ENCODE measurements around the gene CENPM.

CENPM gene

DNA sequence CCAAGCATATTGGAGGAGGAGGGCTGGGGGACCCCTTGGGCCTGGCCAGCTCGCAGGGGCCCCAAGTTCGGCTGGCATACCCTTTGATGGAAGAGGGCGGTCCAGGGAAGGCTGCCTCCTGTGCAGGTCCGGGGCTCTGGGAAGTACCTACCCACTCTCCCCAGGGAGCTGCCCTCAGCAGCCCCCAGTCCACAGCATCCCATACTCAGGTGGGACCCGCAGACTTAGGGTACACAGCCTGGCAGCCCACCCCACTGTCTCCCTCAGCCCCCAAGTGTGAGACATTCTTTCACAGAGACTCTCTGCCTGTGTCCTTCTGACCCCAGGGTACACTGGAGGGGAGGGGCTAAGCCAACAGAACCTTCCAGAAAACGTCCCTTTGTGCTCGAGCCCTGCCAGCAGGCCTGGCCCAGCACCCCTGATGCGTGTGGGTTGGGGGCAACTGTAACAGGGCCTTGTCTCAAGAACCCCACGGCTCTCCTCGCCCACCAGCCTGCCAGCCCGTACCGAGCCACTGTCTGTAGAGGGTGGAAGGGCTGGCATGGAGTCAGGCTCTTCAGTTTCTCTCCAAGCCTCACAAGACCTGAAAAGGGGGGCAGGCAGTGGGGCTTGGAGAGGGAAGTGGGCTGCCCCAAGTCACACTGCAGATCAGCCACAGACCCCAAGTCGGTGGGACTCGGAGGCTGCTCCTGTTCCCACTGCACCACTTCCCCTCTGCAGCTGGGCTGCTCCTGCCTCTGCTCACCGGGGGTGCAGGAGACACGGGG, 13.4 kb downstream of the CENPM start:
- DNase-seq (ENCODE audit: low read depth, low spot score): no peak

DNA sequence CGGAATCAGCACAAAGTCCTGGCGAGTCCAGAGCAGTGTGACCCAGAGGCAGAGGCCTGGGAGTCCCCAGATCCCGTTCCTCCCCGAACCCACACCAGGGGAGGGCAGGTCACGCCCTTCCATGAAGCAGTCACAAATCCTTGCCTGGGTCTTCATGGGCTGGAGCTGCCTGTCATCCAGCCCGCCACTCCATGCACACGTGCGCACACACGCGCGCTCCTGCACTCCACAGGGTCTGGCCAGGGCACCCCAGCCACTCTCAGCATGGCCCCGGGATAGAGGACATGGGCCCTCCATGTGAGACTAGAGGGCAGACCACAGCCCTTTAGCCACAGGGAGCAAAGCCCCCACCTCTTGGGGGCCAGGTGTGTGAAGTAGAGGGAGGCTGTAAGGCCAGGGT, 14.6 kb downstream of the CENPM start:
- no peak for DNase-seq (ENCODE audit: low read depth, low spot score)

DNA sequence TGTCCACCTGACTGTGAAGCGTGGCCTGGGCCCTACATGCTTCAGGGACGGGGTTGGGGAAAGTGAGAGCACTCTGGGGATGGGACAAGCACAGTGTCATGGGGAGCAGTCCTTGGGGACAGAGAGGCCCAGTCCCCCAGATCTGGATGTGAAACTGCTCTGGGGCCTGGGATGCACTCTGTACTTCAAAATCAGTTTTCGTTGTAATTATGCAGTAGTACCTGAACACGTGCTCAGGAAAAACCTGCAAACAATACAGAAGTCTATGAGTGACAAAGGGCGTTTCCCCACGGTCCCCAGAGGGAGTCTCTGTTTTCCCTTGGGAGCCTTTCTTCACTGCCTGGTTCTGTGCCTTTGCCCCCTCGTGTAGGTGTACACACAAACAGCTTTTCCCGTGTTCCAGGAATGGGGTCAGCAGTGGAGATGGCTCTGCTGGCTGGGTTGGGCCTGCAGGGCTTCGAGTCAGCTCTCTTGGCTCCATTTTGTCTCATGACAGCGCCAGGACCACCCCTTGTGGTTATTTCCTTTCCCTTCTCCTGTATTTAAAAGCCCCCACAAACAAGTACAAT, 15.2 kb downstream of the CENPM start:
- DNase-seq (ENCODE audit: low read depth, low spot score): no peak

DNA sequence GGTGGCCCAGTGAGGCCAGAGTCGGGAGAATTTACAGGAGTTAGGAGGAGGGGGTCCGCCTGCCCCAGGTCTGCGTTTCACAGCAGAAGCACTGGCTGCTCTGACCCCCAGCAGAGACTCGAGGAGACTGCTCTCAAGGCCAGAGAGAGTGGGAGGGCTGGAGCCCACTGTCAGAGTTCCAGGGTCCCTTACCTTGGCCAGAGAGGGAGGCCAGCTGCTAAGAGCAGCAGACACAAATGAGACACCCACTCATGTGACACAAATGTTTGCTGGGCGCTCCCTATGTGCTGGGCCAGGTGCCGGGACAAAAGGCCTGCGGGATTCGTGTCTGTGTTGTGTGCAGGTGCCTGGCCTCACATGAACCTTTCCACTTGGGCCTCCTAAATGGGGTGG, 17.5 kb downstream of the CENPM start:
- DNase-seq (ENCODE audit: low read depth, low spot score): no peak

DNA sequence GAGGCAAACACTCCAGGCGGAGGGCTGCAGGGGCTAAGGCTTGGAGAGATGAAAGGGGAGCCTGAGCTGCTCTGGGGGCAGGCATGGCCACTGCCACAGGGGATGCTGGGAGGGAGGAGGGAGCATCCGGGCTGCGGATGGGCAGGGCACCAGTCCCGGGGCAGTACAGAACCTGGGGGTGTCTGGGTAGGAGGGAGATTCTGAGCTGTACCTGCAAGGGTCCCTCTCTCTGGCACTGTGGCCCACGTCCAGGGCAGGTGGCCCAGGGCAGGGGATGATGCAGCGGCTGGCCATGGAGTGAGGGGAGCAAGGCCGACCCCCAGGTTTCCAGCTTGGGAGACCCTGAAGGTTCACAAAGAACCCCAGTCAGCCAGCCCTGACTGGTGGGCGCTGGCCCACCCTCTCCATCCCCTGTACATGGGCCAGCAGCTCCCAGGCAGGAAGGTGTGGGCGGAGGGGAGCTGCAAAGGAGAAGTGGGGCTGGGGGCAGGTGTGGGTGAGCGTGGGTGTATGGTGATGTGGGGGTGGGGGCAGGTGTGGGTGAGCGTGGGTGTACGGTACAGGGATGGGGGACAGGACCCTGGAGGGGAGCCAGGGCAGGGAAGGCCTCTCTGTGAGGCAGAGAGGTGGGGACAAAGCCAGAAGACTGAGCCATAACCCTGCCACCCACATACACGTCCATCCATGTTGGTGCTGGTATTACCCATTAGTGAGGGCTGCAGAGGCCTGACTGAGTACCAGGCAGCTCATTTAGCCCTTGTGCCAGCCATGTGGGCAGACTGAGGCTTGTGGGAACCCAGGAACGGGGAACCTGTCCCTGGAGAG, 18.1 kb downstream of the CENPM start:
- DNase-seq (ENCODE audit: low read depth, low spot score): no peak

DNA sequence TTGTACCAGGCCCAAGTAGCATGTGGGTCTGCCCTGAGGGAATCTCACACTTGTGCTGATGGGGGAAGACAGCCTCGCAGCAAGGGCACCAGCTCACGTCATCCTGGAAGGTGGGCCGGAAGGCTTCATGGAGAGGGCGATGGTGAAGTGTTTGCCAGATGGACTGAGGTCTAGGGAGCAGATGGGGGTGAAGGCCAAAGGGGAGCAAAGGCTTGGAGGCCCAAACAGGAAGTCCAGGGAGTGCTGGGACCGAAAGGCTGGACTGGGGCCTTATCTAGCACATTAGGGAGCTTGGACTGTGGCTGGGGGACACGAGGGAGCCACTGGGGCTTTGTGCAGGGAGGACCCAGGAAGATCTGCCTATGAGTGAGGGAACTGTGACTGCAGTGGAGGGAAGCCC, 19.1 kb downstream of the CENPM start:
- no peak for DNase-seq (ENCODE audit: low read depth, low spot score)

DNA sequence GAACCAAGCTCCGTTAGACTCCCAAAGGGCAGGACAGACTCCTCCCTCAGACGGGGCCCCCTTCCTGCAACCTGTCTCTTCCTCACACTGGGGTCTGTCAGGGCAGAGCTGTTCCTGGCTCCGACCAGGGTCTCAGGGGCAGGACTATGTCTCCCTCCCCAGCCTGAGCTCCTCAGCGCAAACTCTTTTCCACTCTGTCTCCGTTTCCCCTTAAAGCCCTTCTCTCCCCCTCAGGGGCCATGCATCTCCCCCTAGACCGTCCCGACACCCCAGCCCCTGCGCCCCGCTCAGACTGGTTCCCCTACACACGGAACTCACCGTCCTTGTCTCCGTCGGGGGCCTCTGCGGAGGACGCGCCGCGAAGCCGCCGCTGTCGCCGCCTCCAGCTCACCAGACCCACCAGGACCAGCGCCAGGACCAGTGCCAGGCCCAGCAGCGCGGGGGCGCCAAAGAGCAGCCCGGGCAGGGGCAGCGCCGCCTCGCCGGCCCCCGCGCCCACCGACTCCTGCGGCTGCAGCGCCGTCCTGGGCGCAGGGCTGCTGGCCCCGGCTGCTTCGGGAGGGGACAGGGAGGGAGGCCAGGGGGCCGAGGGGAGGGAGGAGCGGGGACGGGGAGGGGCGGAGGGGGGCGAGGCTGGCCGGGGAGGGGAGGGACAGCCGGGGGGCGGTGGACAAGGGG, 21.0 kb downstream of the CENPM start:
- no peak for DNase-seq (ENCODE audit: low read depth, low spot score)

DNA sequence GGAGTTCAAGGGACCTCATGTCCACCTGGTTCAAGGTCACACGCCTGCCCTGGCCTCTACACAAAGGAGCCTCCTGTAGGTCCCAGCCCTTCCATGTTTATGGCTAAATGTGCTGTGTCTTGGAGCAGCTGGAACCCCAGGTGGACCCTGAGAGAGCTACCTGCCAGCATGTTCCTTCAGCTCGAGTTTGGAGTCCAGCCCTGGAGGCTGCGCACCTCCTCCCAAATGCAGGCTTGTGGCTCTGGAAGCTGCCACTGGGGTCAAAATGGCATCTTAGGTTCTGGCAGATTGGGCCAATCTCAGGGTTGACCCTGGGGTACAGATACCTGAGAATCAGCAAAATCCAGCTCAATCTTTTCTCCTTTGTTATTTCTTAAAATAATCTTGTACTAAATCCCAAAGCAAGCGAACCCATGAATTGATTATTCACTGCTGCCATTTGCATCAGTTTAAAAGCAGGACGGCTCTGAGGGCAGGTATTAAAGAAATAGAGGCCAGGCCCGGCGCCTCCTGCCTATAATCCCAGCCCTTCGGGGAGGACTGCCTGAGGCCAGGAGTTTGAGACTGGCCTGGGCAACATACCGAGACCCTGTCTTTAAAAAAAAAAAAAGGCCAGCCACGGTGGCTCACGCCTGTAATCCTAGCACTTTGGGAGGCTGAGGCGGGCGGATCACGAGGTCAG, 23.2 kb downstream of the CENPM start:
- DNase-seq (ENCODE audit: low read depth, low spot score): no peak

DNA sequence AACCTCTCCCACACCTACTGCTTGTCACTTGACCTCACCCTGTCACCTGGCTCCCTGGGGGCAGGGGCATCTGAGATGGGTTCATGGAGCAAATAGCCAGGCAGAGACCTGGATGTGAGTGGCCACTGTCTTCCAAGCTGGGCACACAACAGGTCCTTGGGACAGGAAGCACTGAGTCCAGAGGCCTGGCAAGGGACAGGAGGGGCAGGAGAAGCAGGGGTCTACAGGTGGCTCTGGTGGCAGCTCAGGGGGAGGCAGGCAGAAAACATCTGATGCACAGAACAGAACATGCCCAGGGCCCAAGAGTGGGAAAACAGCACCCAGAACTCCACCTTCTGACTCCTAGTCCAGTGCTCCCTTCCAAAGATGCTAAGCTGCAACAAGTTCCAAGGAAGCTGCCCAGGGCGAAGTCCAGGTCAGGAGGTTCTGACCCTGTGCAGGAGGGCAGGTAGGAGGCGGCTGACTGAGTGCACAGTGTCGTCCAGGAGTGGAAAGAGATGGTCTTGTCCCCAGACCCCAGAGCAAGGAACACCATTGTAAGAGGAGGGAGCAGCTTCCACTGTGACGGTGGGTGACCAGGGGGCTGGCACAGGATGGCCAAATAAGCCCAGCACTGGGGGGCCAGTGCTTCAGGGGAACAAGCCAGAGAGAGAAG, 23.9 kb downstream of the CENPM start:
- DNase-seq (ENCODE audit: low read depth, low spot score): no peak

DNA sequence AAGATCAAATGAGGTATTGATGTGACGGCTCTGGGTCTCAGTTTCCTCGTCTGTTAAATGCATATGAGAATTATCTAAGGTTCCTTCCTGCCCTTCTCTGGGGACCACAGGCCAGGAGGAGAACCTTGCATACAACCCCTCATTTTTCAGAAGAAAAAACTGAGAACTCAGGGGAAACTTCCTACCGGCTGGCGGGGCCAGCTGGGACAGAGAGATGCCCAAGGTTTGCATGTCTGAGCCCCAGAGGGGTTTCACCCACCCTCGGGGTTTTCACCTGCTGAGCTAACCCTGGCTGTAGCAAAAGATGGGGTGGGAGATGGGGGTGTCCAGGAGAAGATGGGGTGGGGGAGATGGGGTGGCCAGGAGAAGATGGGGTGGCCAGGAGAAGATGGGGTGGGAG, 24.6 kb downstream of the CENPM start:
- no peak for DNase-seq (ENCODE audit: low read depth, low spot score)

DNA sequence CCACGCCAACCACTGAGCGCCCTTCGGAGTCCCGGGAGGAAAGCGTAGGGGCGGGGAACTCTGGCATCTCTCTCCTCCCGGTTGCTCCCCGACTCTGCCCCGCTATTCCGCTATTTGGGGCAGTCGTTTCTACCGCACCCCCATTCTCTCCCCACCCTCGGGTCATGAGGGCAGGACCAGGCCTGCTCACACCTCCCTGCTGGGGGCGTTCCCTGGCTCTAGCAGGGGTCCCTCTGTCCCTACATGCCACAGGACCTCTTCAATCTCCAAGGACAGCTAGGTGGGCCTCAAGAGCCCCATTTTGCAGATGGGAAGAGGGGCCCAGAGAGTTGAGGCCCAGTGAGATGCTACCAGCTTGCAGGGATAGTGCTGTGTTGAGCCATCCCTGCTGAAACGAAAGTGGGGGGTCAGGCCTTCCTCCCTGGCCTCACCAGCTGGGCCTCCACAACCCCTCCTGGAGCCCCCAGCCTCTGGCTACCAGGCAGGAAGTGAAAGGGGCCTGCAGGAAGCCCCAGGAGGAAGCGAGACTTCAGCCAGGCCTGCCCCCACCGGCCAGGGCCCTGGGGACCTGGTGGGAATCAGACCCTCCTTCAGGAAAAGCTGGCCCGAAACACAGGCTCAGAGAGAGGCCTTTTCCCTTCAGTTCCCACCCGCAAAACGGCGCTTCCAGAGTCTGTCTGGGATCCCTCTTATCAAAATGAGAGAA, 26.5 kb downstream of the CENPM start:
- no peak for DNase-seq (ENCODE audit: low read depth, low spot score)

DNA sequence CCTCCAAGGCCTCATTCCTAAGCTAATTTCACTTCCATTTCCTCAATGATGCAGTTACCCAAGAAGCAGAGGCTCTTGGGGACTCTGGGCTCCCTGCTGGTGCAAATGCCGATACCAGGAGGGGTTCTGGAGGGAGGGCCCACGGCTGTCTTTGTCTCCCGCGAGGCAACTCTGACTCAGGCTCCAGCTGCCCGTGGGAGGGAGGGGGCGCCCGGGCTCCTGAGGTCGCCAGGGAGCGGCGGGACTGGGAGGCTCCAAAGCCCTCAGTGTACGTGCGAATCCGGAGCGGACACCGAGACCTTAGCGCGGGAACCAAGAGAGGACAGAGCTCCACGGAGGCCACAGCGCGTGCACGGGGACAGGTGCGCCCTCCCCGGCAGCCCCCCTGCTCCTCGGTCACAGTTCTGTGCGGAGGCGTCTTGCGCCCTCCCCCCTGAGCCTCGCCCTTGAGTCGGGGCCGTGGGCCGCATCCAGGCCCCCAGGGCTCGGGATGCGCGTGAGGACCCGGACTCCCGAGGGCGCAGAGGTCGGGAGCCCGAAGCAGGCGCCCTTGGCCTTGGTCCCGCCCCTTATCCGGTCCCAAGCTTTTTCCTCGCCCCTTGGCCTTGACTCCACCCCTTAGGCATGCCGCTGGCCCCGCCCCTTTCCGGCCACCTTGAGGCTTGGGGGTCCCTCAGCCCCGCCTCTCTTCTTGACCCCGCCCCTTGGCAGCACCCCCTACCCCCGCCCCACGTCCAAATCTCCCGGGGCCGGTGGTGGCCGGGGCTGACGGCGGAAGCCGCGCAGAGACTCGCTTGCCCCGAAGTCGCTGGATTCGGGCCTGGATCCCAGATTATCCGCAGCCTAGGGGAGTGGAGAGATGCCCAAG, 27.4 kb downstream of the CENPM start:
- no peak for DNase-seq (ENCODE audit: low read depth, low spot score)

DNA sequence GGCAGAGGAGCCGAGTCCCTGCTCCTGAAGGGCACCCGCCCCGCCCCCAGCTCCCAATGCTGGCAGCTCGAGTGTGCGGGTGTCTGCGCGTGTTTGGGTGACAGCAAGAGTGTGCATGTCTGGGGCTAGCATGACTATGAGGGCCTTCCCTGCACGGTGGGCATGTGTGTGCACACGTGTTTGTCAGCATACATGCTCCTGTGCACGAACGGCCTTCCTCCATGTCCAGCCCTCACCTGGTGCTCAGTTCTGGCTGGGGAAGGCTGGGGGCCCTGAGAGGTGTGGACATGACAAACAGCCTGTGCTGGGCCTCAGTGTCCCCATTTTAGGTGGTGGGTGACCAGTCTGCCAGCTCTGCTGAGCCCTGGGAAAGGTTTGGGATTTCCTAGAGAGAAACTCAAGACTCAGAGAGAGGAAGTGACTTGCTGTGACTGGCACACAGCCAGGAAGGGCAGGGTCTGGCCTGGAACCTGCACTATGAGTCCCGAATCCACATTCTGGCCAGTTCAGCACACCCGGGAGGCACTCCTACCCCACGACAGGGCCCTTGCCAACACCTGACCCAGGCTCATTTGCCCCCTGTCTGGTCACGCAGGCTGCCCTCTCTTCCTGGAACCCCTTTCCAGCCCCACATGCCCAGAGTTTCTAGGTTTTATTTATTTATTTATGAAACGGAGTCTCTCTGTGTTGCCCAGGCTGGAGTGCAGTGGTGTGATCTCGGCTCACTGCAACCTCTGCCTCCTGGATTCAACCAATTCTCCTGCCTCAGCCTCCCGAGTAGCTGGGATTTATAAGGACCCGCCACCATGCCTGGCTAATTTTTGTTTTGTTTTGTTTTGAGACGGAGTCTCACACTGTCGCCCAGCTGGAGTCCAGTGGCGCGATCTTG, 28.8 kb downstream of the CENPM start:
- no peak for DNase-seq (ENCODE audit: low read depth, low spot score)

DNA sequence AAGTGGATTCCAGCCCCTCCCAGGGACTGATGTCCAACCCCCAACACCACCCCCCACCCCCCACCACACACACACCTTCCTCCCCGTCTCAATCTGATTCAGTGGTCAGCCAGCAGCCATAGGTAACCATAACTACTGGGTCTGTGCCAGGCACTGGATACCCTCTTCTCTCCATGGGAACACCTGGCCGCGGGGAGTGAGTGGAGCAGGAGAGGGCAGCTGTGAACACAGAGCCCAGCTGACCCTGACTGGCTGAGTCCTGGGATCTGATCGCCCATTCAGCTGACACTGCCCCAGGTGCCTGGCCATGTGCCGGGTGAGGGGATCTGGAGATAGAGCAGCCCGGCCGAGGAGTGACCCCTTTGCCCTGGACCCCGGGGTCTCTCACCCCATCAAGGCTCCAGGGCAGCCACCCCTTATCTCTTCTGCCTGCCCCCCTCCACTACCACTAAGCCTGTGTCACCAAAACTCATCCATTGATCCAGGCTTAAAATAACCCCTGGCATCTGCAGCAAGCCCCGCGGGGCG, 29.5 kb downstream of the CENPM start:
- DNase-seq (ENCODE audit: low read depth, low spot score): no peak

DNA sequence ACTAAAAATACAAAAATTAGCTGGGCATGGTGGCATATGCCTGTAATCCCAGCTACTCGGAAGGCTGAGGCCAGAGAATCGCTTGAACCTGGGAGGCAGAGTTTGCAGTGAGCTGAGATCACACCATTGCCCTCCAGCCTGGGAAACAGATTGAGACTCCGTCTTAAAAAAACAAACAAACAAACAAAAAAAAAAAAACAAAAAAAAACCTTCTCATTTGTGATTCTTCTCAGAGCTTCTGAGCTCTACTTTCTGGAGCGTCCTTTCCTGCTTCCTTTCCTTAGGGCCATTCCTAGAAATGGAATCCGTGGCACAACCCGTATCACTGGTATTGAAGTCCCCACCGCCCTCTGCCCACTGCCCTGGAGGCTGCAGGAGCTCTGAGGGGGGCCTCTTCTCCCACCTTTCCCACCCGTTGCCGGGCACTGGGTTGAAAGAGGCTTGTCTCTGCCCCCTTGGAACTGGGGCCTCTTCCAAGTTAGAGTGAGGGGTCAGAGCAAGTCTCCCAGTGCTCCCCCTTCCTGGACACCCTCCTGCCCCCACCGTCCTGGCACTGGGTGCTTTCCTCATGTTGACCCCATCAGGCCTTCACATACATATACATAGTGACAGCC, 30.1 kb downstream of the CENPM start:
- DNase-seq (ENCODE audit: low read depth, low spot score): no peak

DNA sequence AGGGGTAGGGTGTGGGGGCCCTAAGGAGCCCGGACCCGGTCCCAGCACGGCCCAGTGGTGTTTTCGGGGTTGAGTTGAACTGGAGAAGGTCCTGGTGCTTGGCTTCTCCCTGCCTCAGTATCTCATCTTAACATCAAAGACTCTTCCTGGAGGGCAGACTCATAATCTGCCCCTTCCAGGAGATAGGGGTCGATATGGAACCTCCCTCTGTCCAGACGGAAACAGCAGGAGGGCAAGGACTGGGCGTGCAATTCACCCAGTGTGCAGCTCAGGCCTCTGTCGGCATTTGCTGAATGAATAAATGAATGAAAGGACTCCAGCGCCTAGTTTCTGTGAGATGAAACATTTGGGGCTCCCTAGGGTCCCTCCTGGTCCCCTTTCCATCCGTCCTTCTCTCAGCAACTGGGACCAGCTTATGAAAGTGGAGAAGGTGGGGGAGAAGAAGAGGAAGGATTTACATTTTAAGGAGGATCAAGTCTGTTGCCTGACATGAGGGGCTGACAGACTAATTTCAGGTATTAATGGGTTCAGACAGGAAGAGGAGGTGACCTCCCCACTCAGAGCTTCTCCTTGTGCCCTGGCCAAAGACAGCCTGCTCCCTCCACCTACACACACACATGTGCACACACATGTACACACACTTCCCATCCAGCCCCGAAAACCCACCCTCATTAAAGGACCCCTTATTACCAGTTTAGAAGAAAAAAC, 31.0 kb downstream of the CENPM start:
- DNase-seq (ENCODE audit: low read depth, low spot score): no peak
